Caco-2 (cell line): Measurements from ENCODE around the gene CELF5. TPM values are rescaled to one million over a fixed set of nuclear protein-coding genes. Genes with fewer than 3 reads are reported as not detected.

Experiments used
- BruUV-seq: library from RNA; stranded (reverse); fragments of 400-500 nt; replicated peaks from 2 replicates; lab custom pipeline; 2021; lab: Mats Ljungman, UMichigan
- CTCF ChIA-PET: fragments of 300-600 bp; sonication (Branson Sonifier 250); formaldehyde crosslinking; loops from one replicate; lab custom pipeline; 2022; ENCODE audit warnings: antibody characterized with exemption; lab: Charles Lee
- POLR2A ChIA-PET: fragments of 300-600 bp; sonication (Branson Sonifier 250); formaldehyde crosslinking; loops from one replicate; lab custom pipeline; 2022; ENCODE audit warnings: antibody characterized with exemption; lab: Charles Lee
- DNase-seq, 2 experiments: peaks; one replicate each; pipeline versions ENCODE4 v3.0.0 to v3.0.0-alpha.2; 2020 to 2022
- H3K27me3 ChIP-seq: replicated peaks from 2 replicates; pipeline ENCODE4 v1.6.0; 2011; ENCODE audit warnings: low read length; ENCODE audit not compliant: control insufficient read depth, insufficient read depth
- H3K36me3 ChIP-seq: 2 replicates; pipeline ENCODE4 v1.5.1; 2011; ENCODE audit warnings: low read length; ENCODE audit not compliant: control insufficient read depth, insufficient read depth
- H3K4me1 ChIP-seq: fragments of 250-450 bp; sonication (Bioruptor Pico); 2 replicates; pipeline ENCODE4 v1.5.1; 2020; ENCODE audit warnings: mild to moderate bottlenecking
- H3K4me3 ChIP-seq: 2 replicates; pipeline ENCODE4 v1.5.1; 2011; ENCODE audit warnings: low read depth, mild to moderate bottlenecking, control low read depth, low read length
- H3K9me3 ChIP-seq: fragments of 250-450 bp; sonication (Bioruptor Pico); 2 replicates; pipeline ENCODE4 v1.5.1; 2020; ENCODE audit warnings: mild to moderate bottlenecking, moderate library complexity
- H3K27ac Mint-ChIP-seq: one replicate; pipeline ENCODE4 v1.8.0; 2022; ENCODE audit warnings: mixed read lengths; ENCODE audit not compliant: unreplicated experiment
- H3K27me3 Mint-ChIP-seq: one replicate; pipeline ENCODE4 v1.8.0; 2022; ENCODE audit warnings: mixed read lengths; ENCODE audit not compliant: insufficient read depth, unreplicated experiment
- H3K36me3 Mint-ChIP-seq: one replicate; pipeline ENCODE4 v1.8.0; 2022; ENCODE audit warnings: mild to moderate bottlenecking, mixed read lengths; ENCODE audit not compliant: insufficient read depth, unreplicated experiment
- H3K4me1 Mint-ChIP-seq: one replicate; pipeline ENCODE4 v1.8.0; 2022; ENCODE audit warnings: low read depth, mixed read lengths; ENCODE audit not compliant: unreplicated experiment
- H3K4me3 Mint-ChIP-seq: one replicate; pipeline ENCODE4 v1.8.0; 2022; ENCODE audit warnings: mild to moderate bottlenecking, moderate library complexity, mixed read lengths; ENCODE audit not compliant: unreplicated experiment
- H3K9me3 Mint-ChIP-seq: one replicate; pipeline ENCODE4 v1.8.0; 2022; ENCODE audit warnings: mixed read lengths; ENCODE audit not compliant: unreplicated experiment
- intact Hi-C: fragments of 100-400 bp; cut with micrococcal nuclease; formaldehyde crosslinking; loops from one replicate; pipeline ENCODE4 v1.10.0; 2022; ENCODE audit not compliant: unreplicated experiment
- total RNA-seq: library from RNA; stranded (reverse); gene quantifications from 2 replicates; pipeline ENCODE4 v1.2.3, GENCODE V29; 2022
- TF ChIP-seq, protein P1 (sequence below), 2 experiments: fragments of 200-600 bp in 1 of 2; IDR thresholded peaks; 1 replicate in 1 of 2; 2 replicates in 1 of 2; pipeline versions ENCODE4 v1.5.1 to v1.8.0; 2011 to 2022; ENCODE audit warnings: antibody characterized with exemption in 1 of 2, control low read depth in 1 of 2, inconsistent platforms in 1 of 2, low read depth in 1 of 2, low read length in 1 of 2, mild to moderate bottlenecking in 1 of 2, moderate library complexity in 1 of 2; ENCODE audit not compliant: insufficient read depth in 1 of 2, severe bottlenecking in 1 of 2, unreplicated experiment in 1 of 2

The CELF5 gene
- total RNA-seq, 1 experiment from 2014 or later = 0.07 TPM

GRCh38 chr19:3194106-3195087 lies 30.1 kb upstream of the CELF5 start:
- TF ChIP-seq, protein P1, sequence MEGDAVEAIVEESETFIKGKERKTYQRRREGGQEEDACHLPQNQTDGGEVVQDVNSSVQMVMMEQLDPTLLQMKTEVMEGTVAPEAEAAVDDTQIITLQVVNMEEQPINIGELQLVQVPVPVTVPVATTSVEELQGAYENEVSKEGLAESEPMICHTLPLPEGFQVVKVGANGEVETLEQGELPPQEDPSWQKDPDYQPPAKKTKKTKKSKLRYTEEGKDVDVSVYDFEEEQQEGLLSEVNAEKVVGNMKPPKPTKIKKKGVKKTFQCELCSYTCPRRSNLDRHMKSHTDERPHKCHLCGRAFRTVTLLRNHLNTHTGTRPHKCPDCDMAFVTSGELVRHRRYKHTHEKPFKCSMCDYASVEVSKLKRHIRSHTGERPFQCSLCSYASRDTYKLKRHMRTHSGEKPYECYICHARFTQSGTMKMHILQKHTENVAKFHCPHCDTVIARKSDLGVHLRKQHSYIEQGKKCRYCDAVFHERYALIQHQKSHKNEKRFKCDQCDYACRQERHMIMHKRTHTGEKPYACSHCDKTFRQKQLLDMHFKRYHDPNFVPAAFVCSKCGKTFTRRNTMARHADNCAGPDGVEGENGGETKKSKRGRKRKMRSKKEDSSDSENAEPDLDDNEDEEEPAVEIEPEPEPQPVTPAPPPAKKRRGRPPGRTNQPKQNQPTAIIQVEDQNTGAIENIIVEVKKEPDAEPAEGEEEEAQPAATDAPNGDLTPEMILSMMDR (IDR thresholded peaks at IDR 0.05; ENCODE audit: insufficient read depth in 1 of 2, low read depth in 1 of 2, low read length in 1 of 2, severe bottlenecking in 1 of 2, unreplicated experiment in 1 of 2) = no peak
- intact Hi-C loops = no loop called here
- BruUV-seq = no TSS peak
- ChIA-PET CTCF (no interaction called here), POLR2A (no interaction called here)
- Mint-ChIP-seq H3K4me1 (no peaks in the 10 kb centered on the region), H3K27me3 (no peaks in the 10 kb centered on the region), H3K36me3 (peaks cover 16% of the 10 kb centered on the region), H3K4me3 (no peak overlapping the region), H3K27ac (no peak overlapping the region), H3K9me3 (no peaks in the 10 kb centered on the region)
- no peak for DNase-seq
- Histone ChIP-seq H3K27me3 (no peaks in the 10 kb centered on the region), H3K36me3 (no peaks in the 10 kb centered on the region), H3K4me3 (no peak overlapping the region), H3K9me3 (no peaks in the 10 kb centered on the region), H3K4me1 (no peaks in the 10 kb centered on the region)

GRCh38 chr19:3196064-3196932 lies 28.2 kb upstream of the CELF5 start:
- Mint-ChIP-seq H3K27me3 (no peaks in the 10 kb centered on the region), H3K4me3 (no peak overlapping the region), H3K27ac (no peak overlapping the region), H3K4me1 (no peaks in the 10 kb centered on the region), H3K36me3 (peaks cover 15% of the 10 kb centered on the region), H3K9me3 (no peaks in the 10 kb centered on the region)
- DNase-seq = no peak
- H3K4me3 ChIP-seq = no peak overlapping the region
- no peaks in the 10 kb centered on the region for H3K4me1 ChIP-seq
- intact Hi-C loops = no loop called here
- no peaks in the 10 kb centered on the region for H3K36me3 ChIP-seq
- H3K9me3 ChIP-seq = no peaks in the 10 kb centered on the region
- BruUV-seq = no TSS peak
- ChIA-PET POLR2A (no interaction called here), CTCF (no interaction called here)
- H3K27me3 ChIP-seq = no peaks in the 10 kb centered on the region
- TF ChIP-seq, protein P1 (IDR thresholded peaks at IDR 0.05; ENCODE audit: insufficient read depth in 1 of 2, low read depth in 1 of 2, low read length in 1 of 2, severe bottlenecking in 1 of 2, unreplicated experiment in 1 of 2) = no peak

- H3K4me3 ChIP-seq = no peak overlapping the region
- no TSS peak for BruUV-seq
- H3K4me1 ChIP-seq = no peaks in the 10 kb centered on the region
- no peaks in the 10 kb centered on the region for H3K36me3 ChIP-seq
- POLR2A ChIA-PET = no interaction called here
- intact Hi-C loops = no loop called here
- no peak overlapping the region for H3K4me3 Mint-ChIP-seq
- no peak overlapping the region for H3K27ac Mint-ChIP-seq
- no peaks in the 10 kb centered on the region for H3K9me3 Mint-ChIP-seq
- CTCF ChIA-PET = interaction anchor here (0.6 kb wide), 1 partner anchor 8 kb away, joined by 3 read pairs; no protein-coding TSS in a partner anchor
- no peak for DNase-seq
- TF ChIP-seq, protein P1 (IDR thresholded peaks at IDR 0.05; ENCODE audit: insufficient read depth in 1 of 2, low read depth in 1 of 2, low read length in 1 of 2, severe bottlenecking in 1 of 2, unreplicated experiment in 1 of 2) = no peak
- peaks cover 17% of the 10 kb centered on the region for H3K36me3 Mint-ChIP-seq
- H3K27me3 ChIP-seq = no peaks in the 10 kb centered on the region
- no peaks in the 10 kb centered on the region for H3K9me3 ChIP-seq
- no peaks in the 10 kb centered on the region for H3K4me1 Mint-ChIP-seq
- no peaks in the 10 kb centered on the region for H3K27me3 Mint-ChIP-seq
Measured at GRCh38 chr19:3196933-3197205, 27.6 kb upstream of the CELF5 start.
